Panc1 (cell line): ENCODE measurements around the gene SUPT5H. TPM values are rescaled to one million over a fixed set of nuclear protein-coding genes. Genes with fewer than 3 reads are reported as not detected.

Experiments used
- ATAC-seq: fragments of 200-7000 bp; cut with Tn5 transposase; 2 replicates; pipeline ENCODE4 v1.9.1; 2020; ENCODE audit warnings: mild to moderate bottlenecking, moderate library complexity
- BruUV-seq: library from RNA; stranded (reverse); fragments of 400-500 nt; replicated peaks from 2 replicates; lab custom pipeline; 2021; lab: Mats Ljungman, UMichigan
- CTCF ChIA-PET: fragments of 300-600 bp; sonication (Branson Sonifier 250); formaldehyde crosslinking; loops from one replicate; lab custom pipeline; 2022; ENCODE audit warnings: antibody characterized with exemption; lab: Charles Lee
- POLR2A ChIA-PET: fragments of 300-600 bp; sonication (Branson Sonifier 250); formaldehyde crosslinking; loops from one replicate; lab custom pipeline; 2022; ENCODE audit warnings: antibody characterized with exemption; lab: Charles Lee
- DNase-seq: peaks from one replicate; pipeline ENCODE4 v3.0.0-alpha.2; 2010; ENCODE audit warnings: low read depth, low spot score
- H3K27ac ChIP-seq: 2 replicates; pipeline ENCODE4 v1.5.1; 2011; ENCODE audit warnings: mild to moderate bottlenecking, low read length, inconsistent platforms
- H3K27me3 ChIP-seq: fragments of 200-500 bp; sonication (Bioruptor generic); 2 replicates; pipeline ENCODE4 v1.6.0; 2014; ENCODE audit warnings: low read length, inconsistent platforms; ENCODE audit not compliant: control insufficient read depth, insufficient read depth
- H3K36me3 ChIP-seq: fragments of 200-500 bp; sonication (Bioruptor generic); 2 replicates; pipeline ENCODE4 v1.5.1; 2014; ENCODE audit warnings: inconsistent platforms, mild to moderate bottlenecking, low read length, moderate library complexity; ENCODE audit not compliant: control insufficient read depth, insufficient read depth
- H3K4me1 ChIP-seq: 2 replicates; pipeline ENCODE4 v1.5.1; 2011; ENCODE audit warnings: inconsistent platforms, mild to moderate bottlenecking, low read length, moderate library complexity; ENCODE audit not compliant: control insufficient read depth, insufficient read depth
- H3K4me3 ChIP-seq, 2 experiments: 2 replicates each; pipeline ENCODE4 v1.5.1; 2011 to 2012; ENCODE audit warnings: low read depth in 2 of 2, low read length in 2 of 2, mild to moderate bottlenecking in 2 of 2, inconsistent platforms in 1 of 2, moderate library complexity in 1 of 2
- H3K9me3 ChIP-seq: fragments of 200-500 bp; sonication (Bioruptor generic); 2 replicates; pipeline ENCODE4 v1.5.1; 2014; ENCODE audit warnings: low read depth, mild to moderate bottlenecking, inconsistent platforms, low read length, moderate library complexity; ENCODE audit not compliant: control insufficient read depth, insufficient read depth
- POLR2AphosphoS5 ChIP-seq: IDR thresholded peaks from 2 replicates; pipeline ENCODE4 v1.6.1; 2012; ENCODE audit warnings: mild to moderate bottlenecking, low read depth, low read length, moderate library complexity
- REST ChIP-seq, 2 experiments: IDR thresholded peaks; 2 replicates each; pipeline ENCODE4 v1.6.1; 2011 to 2012; ENCODE audit warnings: low read depth in 2 of 2, control low read depth in 1 of 2, low read length in 1 of 2, mild to moderate bottlenecking in 1 of 2, moderate library complexity in 1 of 2; ENCODE audit not compliant: insufficient read depth in 1 of 2
- SIN3A ChIP-seq: IDR thresholded peaks from 2 replicates; pipeline ENCODE4 v1.6.1; 2012; ENCODE audit warnings: low read depth, mild to moderate bottlenecking, low read length, moderate library complexity, borderline replicate concordance; ENCODE audit not compliant: insufficient read depth
- TCF7L2 ChIP-seq: IDR thresholded peaks from 2 replicates; pipeline ENCODE4 v1.6.1; 2011; ENCODE audit warnings: mild to moderate bottlenecking, low read depth, low read length, inconsistent platforms
- in situ Hi-C: cut with HindIII; loops from 2 replicates; pipeline ENCODE4 v1.10.0; 2016; ENCODE audit warnings: low sequenced_read_pairs, low pct_unique_long_range_greater_than_20kb
- intact Hi-C: fragments of 100-400 bp; cut with micrococcal nuclease; formaldehyde crosslinking; loops from one replicate; pipeline ENCODE4 v1.10.0; 2022; ENCODE audit not compliant: unreplicated experiment
- total RNA-seq: library from RNA; stranded (reverse); gene quantifications from one replicate; pipeline ENCODE4 v1.2.1, GENCODE V29; 2021; ENCODE audit not compliant: unreplicated experiment
- TF ChIP-seq, protein P1 (sequence below): fragments of 450-650 bp; IDR thresholded peaks from 2 replicates; pipeline ENCODE4 v1.5.1; 2017; ENCODE audit warnings: mild to moderate bottlenecking

SUPT5H gene
- total RNA-seq, 1 experiment from 2014 or later, result 1,614 TPM

- TF ChIP-seq, protein P1, sequence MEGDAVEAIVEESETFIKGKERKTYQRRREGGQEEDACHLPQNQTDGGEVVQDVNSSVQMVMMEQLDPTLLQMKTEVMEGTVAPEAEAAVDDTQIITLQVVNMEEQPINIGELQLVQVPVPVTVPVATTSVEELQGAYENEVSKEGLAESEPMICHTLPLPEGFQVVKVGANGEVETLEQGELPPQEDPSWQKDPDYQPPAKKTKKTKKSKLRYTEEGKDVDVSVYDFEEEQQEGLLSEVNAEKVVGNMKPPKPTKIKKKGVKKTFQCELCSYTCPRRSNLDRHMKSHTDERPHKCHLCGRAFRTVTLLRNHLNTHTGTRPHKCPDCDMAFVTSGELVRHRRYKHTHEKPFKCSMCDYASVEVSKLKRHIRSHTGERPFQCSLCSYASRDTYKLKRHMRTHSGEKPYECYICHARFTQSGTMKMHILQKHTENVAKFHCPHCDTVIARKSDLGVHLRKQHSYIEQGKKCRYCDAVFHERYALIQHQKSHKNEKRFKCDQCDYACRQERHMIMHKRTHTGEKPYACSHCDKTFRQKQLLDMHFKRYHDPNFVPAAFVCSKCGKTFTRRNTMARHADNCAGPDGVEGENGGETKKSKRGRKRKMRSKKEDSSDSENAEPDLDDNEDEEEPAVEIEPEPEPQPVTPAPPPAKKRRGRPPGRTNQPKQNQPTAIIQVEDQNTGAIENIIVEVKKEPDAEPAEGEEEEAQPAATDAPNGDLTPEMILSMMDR, result no peak
- TF ChIP-seq REST (IDR thresholded peaks at IDR 0.05; ENCODE audit: insufficient read depth in 1 of 2, low read depth in 2 of 2, low read length in 1 of 2), result no peak
- Histone ChIP-seq H3K27me3 (no peaks in the 10 kb centered on the region), H3K4me1 (peaks cover 71% of the 10 kb centered on the region), H3K9me3 (no peaks in the 10 kb centered on the region), H3K27ac (peak overlapping the region; percentile 0), H3K4me3 (no peak overlapping the region), H3K36me3 (peaks cover 5% of the 10 kb centered on the region; the same call in 1 of the 2 replicates)
- CTCF ChIA-PET, result interaction anchor here (0.6 to 7.4 kb wide), 8 partner anchors 8 to 41 kb away, joined by 3 to 280 read pairs (median 20); partner anchors contain the start of genes MED29, PAF1, PLEKHG2 and RPS16
- DNase-seq (no peak), ATAC-seq (no peak)
- in situ Hi-C loops, result loop anchor here (5.0 to 10.0 kb wide), 3 partner anchors 97 to 875 kb away; no protein-coding TSS in a partner anchor
- POLR2A ChIA-PET, result interaction anchor here (0.6 to 15.7 kb wide), 10 partner anchors 8 to 38 kb away, joined by 3 to 524 read pairs (median 34); partner anchors contain the start of genes MED29, PAF1, PLEKHG2 and RPS16
- intact Hi-C loops, result no loop called here
- no TSS peak for BruUV-seq
Measured at GRCh38 chr19:39399668-39400050, 45.7 kb upstream of the SUPT5H start.

DNA sequence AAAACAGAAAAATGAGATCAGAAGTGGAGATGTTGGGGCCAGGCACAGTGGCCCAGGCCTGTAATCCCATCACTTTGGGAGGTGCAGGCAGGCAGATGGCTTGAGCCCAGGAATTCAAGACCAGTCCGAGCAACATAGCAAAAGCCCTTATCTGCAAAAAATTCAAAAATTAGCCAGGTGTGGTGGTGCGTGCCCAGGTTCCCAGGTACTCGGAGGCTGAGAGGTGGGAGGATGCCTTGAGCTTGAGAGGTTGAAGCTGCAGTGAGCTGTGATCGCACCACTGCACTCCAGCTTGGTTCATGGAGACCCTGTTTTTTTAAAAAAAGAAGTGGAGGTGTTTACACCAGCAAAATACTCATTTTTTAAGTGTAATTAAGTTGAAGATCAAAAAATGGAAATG lies 45.3 kb upstream of the SUPT5H start:
- peaks cover 75% of the 10 kb centered on the region for H3K4me1 ChIP-seq
- in situ Hi-C loops, result no loop called here

More for the DNA sequence above, 45.3 kb upstream of the SUPT5H start:
- Histone ChIP-seq H3K9me3 (no peaks in the 10 kb centered on the region), H3K27me3 (no peaks in the 10 kb centered on the region), H3K36me3 (peaks cover 3% of the 10 kb centered on the region; the same call in 1 of the 2 replicates), H3K27ac (peak overlapping the region; percentile 0), H3K4me3 (no peak overlapping the region)
- POLR2A ChIA-PET, result interaction anchor here (0.6 to 15.7 kb wide), 9 partner anchors 9 to 34 kb away, joined by 3 to 524 read pairs (median 32); partner anchors contain the start of genes MED29, PAF1, PLEKHG2 and RPS16
- intact Hi-C loops, result no loop called here
- CTCF ChIA-PET, result interaction anchor here (0.6 to 7.4 kb wide), 7 partner anchors 8 to 132 kb away, joined by 3 to 280 read pairs (median 9); partner anchors contain the start of genes EID2B, MED29, PAF1 and PLEKHG2
- no peak for DNase-seq
- TF ChIP-seq REST (IDR thresholded peaks at IDR 0.05; ENCODE audit: insufficient read depth in 1 of 2, low read depth in 2 of 2, low read length in 1 of 2) (no peak), POLR2AphosphoS5 (no peak), SIN3A (no peak), TCF7L2 (no peak)
- TF ChIP-seq, protein P1, result no peak
- no TSS peak for BruUV-seq
- ATAC-seq, result no peak
